ENCODE data around the gene GPATCH1. TPM values are rescaled to one million over a fixed set of nuclear protein-coding genes. Genes with fewer than 3 reads are reported as not detected.
"Not testable (repeated sequence)": the region's sequence is repeated elsewhere in the genome, so short reads cannot be mapped to it uniquely, and the experiment has no call there.

GPATCH1 gene
- total RNA-seq, 2 donors from 2014 or later, result 4.7 to 8.5 TPM

GRCh38 chr19:33039815-33040214, 41.2 kb upstream of the GPATCH1 start:
- H3K4me3 ChIP-seq, result no peak overlapping the region
- no peak for DNase-seq (ENCODE audit: low spot score)
- H3K27me3 ChIP-seq, result no peaks in the 10 kb centered on the region
- H3K36me3 ChIP-seq, result no peaks in the 10 kb centered on the region
- H3K27ac ChIP-seq, result no peak overlapping the region
- H3K4me1 ChIP-seq, result no peaks in the 10 kb centered on the region
- no peak for TF ChIP-seq CTCF (IDR thresholded peaks at IDR 0.05)
- no peaks in the 10 kb centered on the region for H3K9me3 ChIP-seq

GRCh38 chr19:33040994-33041827, 39.8 kb upstream of the GPATCH1 start:
- Histone ChIP-seq H3K27me3 (no peaks in the 10 kb centered on the region), H3K4me1 (no peaks in the 10 kb centered on the region), H3K9me3 (no peaks in the 10 kb centered on the region), H3K27ac (no peak overlapping the region), H3K4me3 (no peak overlapping the region), H3K36me3 (no peaks in the 10 kb centered on the region)
- TF ChIP-seq CTCF (IDR thresholded peaks at IDR 0.05), result no peak
- DNase-seq (ENCODE audit: low spot score), result no peak

GRCh38 chr19:33041828-33042160, 39.2 kb upstream of the GPATCH1 start:
- not testable (repeated sequence) for H3K9me3 ChIP-seq; H3K27me3 ChIP-seq; DNase-seq (ENCODE audit: low spot score); H3K27ac ChIP-seq; H3K4me1 ChIP-seq; H3K4me3 ChIP-seq; H3K36me3 ChIP-seq

GRCh38 chr19:33047422-33047821, 33.6 kb upstream of the GPATCH1 start:
- TF ChIP-seq CTCF (IDR thresholded peaks at IDR 0.05), result no peak

GRCh38 chr19:33048806-33049676, 31.9 kb upstream of the GPATCH1 start:
- Histone ChIP-seq H3K4me1 (no peaks in the 10 kb centered on the region), H3K27me3 (no peaks in the 10 kb centered on the region), H3K27ac (no peak overlapping the region), H3K9me3 (no peaks in the 10 kb centered on the region), H3K4me3 (no peak overlapping the region), H3K36me3 (no peaks in the 10 kb centered on the region)
- no peak for TF ChIP-seq CTCF (IDR thresholded peaks at IDR 0.05)
- no peak for DNase-seq (ENCODE audit: low spot score)

More at GRCh38 chr19:33047422-33047821, 33.6 kb upstream of the GPATCH1 start:
- no peak overlapping the region for H3K4me3 ChIP-seq
- no peaks in the 10 kb centered on the region for H3K36me3 ChIP-seq
- DNase-seq (ENCODE audit: low spot score), result no peak
- no peaks in the 10 kb centered on the region for H3K4me1 ChIP-seq
- H3K27ac ChIP-seq, result no peak overlapping the region
- no peaks in the 10 kb centered on the region for H3K27me3 ChIP-seq
- H3K9me3 ChIP-seq, result no peaks in the 10 kb centered on the region

GRCh38 chr19:33050110-33050509, 30.9 kb upstream of the GPATCH1 start:
- Histone ChIP-seq H3K9me3 (no peaks in the 10 kb centered on the region), H3K36me3 (no peaks in the 10 kb centered on the region), H3K27me3 (no peaks in the 10 kb centered on the region), H3K4me1 (no peaks in the 10 kb centered on the region), H3K4me3 (no peak overlapping the region), H3K27ac (no peak overlapping the region)
- no peak for DNase-seq (ENCODE audit: low spot score)
- TF ChIP-seq CTCF (IDR thresholded peaks at IDR 0.05), result no peak
